SH-SY5Y (cell line): ENCODE data around the gene COL27A1.

Experiments
- GATA2 ChIP-seq: IDR thresholded peaks from 2 replicates; pipeline ENCODE4 v1.6.1; 2011; ENCODE audit warnings: mild to moderate bottlenecking, low read depth, low read length
- GATA3 ChIP-seq: IDR thresholded peaks from 2 replicates; pipeline ENCODE4 v1.6.1; 2011; ENCODE audit warnings: low read depth, mild to moderate bottlenecking, low read length, moderate library complexity

- TF ChIP-seq GATA3 (no peak), GATA2 (no peak)
Measured at GRCh38 chr9:114107286-114108001, 47.9 kb upstream of the COL27A1 start.
